GM18907 (cell line): ENCODE data around the gene CHKA.

Experiments
- ATAC-seq: cut with Tn5 transposase; IDR thresholded peaks from one replicate; pipeline ENCODE4 v1.9.1; 2021; ENCODE audit warnings: mild to moderate bottlenecking, moderate library complexity; ENCODE audit not compliant: unreplicated experiment

Gene CHKA

DNA sequence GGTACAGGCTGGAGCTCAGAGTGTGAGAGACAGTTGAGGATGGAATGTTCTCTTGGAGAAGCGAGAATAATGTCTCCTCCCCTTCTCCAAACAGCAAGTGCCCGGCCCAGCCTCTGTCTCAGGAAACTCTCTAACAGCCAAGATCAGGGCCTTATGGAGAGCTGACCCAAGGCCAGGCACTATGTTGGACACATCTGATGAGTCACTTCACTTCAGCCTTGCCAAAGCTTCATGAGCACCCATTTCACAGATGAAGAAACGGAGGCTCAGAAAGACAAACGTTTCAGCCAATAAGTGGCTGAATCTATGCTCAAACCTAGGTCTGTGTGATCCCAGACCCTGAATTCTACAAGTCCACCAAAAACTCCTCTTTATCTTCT lies 22.1 kb upstream of the CHKA start:
- ATAC-seq = no peak

DNA sequence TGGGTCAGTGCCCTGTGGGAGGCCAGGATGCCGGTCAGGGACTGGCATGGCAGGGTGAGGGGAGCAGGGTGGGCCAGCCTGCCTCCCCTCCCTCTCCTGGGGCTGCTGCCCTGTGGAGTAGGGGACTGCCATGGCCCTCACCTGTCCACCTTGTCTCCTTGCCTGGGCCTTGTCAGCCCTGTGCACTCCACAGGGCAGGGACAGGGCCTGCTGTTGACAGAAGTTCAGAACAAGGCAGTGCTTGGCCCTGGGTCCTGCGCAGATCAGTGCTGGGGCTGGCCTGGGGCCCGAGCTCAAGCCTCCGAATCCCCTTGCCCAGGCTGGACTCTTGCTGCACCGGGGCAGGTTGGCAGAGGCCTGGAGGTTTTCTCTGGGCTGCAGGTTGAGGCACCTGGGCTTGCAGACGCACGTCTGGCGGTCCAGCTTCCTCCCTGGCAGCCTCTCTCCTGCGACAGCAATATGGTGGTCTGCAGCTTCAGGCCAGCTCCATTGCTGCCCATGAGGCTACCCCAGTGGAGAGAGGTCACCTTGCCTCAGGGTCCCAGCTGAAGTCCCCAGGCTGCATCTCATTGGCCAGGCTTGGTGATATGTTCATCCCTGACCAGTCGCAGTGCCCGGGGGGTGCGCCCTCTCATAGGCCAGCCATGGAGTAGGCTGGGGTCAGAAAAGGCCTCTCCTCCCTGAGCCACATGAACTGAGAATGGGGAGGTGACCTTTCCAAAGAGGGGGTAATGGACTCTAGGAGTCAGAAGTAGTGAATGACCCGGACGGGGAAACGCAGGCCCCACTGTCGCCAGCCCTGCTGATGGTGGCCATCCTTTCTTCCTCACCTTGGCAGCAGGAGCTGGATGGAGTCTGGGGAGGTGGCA lies 21.5 kb upstream of the CHKA start:
- no peak for ATAC-seq

DNA sequence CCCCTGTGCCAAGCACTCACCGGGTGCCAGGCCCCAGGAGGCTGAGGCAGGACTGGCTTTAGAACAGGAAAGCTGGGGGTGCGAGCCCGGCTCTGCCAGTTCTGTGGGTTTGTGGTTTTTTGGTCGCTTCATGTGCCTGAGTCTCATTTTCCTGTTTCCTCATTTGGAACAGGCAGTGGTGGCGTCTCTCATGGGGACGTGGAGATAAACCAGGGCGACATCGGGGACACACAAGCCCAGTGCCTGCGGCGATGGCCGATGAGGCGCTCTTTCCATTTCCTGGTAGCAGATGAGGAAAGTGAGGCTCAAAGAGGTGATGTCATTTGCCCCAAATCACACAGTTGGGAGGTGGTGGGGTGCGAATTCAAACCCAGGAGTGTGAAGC lies 20.8 kb upstream of the CHKA start:
- no peak for ATAC-seq

DNA sequence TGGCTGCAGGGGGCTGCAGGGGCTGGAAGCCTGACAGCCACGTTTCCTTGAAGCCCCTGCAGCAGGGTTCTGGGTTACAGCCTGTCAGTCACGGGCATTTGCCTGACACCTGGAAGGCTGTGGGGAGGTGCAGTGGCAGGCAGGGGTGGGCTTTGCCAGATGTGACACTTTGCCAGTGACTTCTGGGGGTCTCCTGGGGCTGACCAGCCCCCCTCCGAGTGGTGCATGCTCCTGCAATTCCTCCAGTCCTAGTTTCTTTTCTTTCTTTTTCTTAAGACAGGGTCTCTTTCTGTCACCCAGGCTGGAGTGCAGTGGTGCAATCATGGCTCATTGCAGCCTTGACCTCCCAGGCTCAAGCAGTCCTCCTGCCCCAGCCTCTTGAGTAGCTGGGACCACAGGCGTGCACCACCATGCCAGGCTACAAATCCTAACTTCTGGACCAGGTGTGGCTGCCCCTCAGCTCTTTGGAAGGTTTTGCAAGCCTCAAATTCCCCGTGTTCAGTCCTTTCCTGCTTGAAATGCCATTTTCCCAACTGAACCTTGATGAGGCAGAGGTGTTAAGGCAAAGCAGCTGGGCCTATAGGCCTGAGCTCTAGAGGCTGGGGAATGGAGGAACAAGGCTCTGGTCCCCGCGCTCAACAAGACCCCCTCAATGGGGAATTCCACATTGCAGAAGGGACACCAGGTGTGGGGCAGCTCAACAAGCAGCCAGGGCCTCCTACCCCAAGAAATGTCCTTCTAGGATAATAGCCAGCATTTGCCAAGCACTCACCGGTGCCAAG lies 20.2 kb upstream of the CHKA start:
- no peak for ATAC-seq

DNA sequence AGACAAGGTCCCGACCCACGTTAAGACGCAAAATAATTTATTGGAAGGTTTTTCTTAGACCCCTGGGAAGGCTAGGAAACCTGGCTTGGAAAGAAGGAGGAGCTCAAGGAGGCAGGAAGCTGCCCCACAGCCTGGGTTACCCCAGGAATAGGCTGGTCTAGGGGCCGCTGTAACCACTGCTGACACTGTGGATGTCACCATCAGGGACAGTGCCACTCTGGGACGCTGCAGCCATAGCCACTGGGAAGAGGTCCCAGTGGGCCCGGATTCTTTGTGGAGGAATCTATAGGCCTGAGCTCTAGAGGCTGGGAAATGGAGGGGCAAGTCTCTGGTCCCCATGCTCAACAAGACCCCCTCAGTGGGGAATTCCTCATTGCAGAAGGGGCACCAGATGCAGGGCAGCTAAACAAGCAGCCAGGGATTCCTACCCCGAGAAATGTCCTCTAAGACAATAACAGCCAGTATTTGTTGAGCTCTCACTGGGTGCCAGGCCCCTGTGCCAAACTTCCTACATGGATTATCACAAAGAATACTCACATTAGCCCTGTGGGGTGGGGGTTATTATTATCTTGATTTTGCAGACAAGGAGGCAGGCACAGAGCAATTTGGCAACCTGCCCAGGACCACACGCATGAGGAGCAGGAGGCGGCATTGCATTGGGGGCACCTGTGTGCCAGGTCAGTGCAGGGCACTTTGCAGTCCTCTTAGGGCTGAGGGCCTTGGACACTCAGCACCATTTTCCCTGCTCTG lies 19.5 kb upstream of the CHKA start:
- no peak for ATAC-seq

DNA sequence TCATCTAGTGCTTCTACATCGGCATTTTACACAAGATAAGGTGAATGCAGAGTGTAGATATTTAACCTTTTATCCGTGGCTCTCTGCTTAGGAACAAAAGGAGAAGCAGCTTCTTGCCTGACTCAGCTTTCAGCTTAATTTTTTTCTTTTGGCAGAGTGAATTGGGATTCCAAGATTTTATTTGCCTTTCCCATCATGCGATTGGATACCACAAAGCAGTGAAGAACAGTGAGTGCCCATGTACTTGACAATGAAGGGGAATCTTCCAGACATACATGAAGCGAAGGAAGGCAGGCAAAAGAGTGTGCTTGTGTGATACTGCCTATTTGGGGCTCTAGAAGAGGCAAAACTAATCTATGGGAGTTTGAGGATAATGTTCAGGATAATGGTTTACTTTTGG lies 17.0 kb upstream of the CHKA start:
- ATAC-seq = no peak

DNA sequence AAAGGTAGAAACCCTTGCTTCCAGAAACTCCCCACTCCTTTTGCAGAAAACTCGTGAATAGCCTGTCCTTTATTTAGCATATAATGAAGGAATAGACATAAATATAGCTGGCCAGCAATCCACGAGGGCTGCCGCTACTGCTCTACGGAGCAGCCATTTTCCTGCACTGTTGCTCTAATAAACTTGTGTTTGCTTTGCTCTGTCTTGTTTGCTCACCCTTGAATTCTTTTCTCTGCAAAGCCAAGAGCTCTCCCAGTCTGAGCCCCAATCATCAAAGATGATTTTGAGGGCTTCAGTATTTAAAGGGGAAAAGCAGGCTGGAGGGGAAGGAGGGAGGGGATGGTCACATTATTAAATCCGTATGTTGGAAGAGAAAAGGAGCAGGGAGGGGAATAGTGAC lies 16.6 kb upstream of the CHKA start:
- ATAC-seq = no peak

DNA sequence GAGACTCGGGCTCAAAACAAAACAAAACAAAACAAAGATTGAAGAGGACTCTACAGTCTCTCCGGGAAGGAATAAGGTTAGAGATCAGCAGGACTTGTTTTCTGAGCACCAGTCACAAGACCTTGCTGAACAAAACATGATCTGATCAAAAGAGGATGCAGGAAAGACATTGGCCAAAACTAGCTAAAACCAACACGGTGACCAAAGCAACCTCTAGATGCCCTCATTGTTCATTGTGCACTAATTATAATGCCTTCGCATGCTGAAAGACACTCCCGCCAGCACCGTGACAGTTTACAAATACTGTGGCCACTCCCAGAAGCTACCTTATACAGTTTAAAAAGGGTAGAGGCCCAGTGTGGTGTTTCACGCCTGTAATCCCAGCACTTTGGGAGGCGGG lies 15.7 kb upstream of the CHKA start:
- no peak for ATAC-seq

DNA sequence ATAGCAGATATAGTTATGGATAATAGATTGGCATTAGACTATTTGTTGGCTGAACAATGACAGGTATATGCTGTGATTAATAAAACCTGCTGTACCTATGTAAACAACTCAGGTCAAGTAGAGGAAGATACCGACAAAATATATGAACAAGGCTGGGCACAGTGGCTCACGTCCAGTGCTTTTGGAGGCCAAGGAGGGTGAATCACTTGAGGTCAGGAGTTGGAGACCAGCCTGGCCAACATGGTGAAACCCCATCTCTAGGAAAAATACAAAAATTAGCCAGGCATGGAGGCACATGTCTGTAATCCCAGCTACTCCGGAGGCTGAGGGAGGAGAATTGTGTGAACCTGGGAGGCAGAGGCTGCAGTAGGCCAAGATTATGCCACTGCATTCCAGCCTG lies 14.0 kb upstream of the CHKA start:
- no peak for ATAC-seq

DNA sequence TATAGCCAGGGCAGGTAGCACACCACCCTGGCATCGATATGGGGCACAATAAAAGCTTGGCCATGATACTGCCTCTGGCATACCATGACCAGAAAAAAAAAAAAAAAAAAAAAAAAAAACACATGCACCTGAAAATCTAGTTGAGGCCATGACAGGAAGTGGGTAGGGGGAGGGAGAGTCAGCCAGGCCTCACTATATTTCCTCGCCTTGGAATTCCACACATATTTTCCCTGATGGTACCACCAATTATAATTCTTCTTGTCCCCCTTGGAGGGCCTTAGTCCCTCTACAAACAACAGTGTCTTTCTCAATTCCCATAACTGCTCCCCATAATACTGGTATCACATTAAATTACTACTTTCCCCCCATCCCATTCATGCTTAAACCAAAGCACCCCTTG lies 12.6 kb upstream of the CHKA start:
- ATAC-seq = no peak

DNA sequence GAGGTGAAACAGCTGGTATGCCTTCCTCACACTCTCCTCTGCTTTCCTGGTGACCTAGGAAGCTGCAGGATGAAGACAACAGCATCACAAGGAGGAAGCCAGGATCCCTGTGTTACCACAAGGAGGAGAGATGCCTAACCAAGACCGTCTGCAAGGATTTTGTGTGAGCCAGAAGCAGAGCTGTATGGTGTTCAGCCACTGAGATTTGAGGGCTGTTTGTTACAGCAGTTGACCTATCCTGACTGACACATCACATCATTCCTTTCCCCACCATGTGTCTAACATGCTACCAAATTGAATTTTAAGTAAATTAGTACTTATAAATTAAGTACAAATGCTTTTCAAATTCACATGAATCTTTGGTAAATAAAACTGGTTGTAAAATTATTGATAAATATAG lies 8.9 kb upstream of the CHKA start:
- no peak for ATAC-seq

DNA sequence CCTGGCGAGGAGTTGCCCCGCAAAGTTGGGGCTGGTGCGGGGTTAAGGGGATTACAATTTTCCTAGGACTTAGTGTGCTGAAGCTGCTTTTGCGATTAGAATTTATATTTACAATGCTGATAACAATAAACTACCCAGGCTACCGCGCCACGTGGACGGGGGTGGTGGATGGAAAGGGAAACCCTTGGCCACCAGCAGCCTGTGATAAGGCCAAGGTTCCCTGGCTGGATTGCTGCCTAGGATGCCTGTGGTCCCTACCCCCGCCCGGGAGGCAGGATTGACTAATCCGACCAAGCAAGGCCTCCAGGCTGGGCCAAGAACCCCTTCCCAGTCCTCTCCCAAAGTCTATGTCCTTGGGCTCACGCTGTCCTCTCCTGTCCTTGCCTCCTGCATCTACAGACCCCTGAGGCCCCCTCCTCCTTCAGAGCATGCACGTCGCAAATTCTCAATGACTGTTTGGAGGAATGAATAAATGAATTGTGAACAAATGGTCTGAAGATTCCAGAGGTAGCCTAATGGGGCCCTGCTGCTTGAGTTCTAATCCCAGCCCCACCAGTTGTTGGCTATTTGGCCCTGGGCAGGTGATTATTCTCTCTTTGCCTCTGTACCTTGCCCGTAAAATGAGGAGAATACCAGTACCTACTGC lies 7.6 kb upstream of the CHKA start:
- ATAC-seq = no peak

DNA sequence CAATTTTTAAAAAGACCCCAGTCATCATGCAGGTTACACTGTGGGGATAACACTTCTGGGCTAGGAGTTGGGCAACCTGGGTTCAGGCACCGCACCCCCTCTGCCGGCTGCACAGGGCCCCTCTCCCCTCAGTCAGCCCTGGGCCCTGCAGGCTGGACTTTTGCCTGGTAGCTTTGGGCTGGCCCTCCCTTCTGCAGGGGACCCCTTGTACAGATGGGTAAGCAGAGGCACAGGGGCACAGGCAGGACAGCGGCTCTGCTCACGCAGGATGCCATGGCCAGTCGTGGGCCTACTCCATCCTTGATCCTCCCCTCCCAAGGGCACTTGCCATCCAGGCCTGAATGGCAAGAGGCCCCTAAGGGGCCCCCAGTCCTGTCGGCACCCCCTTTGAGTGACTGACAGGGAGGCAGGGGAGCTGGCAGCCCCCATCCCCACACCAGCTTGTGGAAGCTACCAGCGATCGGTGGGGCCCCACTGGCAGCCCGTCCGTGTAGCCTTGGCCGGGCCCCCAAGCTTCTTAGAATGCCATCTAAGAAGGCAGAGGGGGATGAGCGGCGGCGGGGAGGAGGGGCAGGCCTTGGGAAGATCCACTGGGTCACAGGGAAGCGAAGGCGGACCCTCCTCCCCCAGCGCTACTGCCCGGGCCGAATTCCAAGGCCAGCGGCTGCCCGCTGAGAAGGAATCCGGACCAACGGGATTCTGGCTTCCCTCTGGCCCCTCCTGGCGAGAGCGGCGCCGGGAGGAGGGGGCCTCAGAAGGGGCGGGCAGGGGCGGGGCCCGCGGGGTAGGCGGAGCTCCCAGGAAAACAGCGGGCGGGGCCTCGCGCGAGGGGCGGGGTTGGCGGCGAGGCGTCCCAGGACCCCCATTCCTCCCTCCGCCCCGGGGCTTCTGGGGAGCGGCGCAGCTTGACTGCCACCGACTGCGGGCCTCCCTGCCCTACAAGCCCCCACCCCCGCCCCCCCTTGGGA lies 6.8 kb upstream of the CHKA start:
- no peak for ATAC-seq

DNA sequence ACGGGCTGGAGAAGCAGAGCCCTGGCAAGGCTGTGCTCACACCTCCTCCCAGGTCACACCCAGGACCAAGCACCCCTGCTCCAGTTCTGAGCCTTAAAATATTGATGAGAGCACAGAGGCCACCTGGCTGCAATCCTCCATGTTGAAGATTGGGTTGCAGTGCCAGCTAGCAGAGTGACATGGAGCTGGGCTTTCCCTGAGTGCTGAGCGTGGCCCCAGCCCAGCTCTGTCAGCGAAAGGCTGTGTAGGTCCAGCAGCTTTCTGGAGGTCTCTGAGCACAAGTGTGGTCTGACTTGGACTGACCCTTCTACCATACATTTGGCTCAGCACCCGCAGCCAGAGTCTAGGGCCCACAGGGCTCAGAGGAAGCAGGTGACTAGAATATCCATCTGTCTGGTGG lies 4.0 kb upstream of the CHKA start:
- no peak for ATAC-seq

DNA sequence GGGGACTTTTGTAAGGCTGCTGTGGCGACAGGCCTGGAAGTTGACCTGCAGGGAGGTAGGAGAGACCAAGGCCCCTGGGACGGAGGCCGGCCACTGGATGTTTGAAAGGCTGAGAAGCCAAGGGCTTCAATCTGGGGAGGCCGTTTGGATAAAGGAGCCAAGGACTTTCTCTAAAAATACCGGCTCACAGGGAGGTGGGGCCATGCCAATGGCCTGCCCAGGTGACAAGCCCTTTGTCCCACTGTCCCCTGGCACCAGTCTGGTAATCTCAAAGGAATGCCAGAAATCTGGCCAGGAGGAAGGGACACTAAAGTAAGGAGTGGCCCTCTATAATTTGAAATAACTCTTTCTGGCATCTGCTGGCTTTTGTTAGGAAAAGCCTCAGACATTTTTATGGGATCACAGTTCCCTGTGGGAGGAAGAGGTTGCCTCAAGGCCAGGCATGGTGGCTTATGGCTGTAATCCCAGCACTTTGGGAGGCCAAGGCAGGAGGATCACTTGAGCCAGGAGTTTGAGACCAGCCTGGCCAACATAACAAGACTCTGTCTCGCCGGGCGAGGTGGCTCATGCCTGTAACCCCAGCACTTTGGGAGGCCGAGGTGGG lies 1.9 kb upstream of the CHKA start:
- ATAC-seq = no peak

DNA sequence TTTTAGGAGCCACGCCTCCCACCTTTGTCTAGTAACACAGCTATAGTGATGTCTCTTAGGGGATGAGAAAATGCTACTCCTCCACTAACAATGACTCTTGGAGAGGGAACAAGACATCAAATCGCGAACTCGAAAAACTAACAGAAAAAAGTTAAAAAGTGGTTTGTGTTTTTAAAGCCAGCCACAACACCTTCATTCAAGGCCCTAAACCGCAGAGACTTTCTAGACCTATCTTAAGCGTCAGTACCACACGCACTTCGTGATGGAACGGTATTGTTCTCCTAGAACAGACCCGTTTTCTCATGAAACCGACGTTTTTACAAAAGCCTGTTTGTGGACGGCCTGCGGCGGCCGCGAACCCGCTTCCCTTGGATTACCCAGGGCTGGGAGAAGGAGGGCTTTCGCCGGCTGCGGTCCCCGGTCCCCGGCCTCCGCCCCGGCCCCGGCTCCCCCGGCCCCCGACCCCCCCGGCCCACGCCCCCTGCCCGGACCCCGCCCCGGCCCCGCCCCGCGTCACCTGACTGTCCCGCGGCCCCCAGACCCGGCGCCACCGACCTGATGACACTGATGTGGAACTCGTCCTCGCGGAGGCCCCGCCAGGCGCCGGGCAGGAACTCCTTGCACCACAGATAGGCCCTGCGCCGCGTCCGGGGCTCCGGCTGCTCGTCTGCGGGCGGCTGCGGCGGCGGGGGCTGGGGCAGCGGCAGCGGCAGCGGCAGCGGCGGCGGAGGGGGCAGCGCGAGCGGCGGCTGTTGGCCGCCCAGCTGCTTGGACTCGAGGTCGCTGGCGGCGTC lies 718 bp downstream of the CHKA start:
- peak; percentile 18 for ATAC-seq

DNA sequence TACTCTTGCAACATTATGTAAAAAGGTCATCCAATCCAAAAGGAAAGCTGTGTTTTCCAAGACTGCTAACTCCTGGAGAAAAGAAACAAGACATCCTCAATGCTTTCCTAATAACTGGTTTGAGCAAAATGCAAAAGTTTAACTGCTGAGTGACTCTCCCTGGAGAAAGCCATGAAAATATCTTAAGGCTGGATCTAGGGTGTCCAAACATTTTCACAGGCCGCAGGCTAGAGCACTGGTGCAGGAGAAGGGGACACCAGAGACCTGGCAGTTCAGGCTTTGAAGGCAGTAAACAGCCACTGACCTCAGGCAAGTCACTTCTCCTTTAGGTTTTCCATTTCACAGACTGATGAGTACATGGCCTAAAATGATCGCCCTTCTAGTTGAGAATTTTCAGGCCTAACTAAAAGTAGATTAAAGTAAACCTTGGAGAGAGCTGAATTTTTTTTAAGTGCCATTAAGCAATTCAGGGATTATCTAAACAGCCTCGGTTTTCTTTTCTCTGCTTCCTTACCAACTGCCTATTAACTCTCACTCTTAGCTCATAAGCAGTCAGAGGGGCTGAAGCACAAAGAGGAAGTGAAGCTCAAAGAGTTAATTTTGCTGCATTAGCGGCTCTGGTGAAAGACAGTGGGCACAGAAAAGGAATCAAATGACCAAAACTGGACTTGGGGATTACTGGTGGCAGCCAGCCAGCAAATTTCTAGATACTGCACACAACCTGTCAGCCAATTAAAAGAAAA lies 2.3 kb downstream of the CHKA start:
- peak; percentile 27 for ATAC-seq

DNA sequence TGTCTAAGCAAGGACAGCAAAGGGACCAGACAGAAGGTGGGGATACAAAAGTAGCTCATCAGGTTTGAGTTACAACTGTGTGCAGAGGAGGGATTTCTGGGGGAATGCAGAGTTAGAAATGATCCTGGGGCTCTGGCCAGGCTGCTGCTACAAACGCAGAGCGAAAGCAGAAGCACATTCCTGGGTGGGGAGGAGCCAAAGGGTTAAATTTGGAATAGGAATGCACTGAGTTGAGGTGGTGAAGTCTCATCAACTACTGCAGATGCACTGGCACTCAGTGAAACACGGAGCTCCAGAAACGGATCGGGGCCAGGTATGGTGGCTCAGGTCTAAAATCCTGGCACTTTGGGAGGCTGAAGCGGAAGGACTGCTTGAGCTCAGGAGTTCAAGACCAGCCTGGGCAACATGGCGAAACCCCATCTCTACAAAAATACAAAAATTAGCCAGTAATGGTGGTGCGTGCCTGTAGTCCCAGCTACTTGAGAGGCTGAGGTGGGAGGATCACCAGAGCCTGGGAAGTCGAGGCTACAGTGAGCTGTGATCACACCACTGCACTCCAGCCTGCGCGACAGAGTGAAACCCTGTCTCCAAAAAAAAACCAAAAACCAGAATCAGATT lies 3.2 kb downstream of the CHKA start:
- ATAC-seq = no peak
